Left ventricle myocardium inferior (tissue), 1 donor: ENCODE data around the gene IDH3A. TPM values are rescaled to one million over a fixed set of nuclear protein-coding genes. Genes with fewer than 3 reads are reported as not detected.

Experiments used
- DNase-seq: peaks from one replicate; pipeline ENCODE4 v3.0.0-alpha.2; 2020
- H3K27ac ChIP-seq: fragments of 200-600 bp; replicated peaks from 2 replicates; pipeline ENCODE4 v1.8.0; 2021
- H3K27me3 ChIP-seq: fragments of 200-600 bp; 2 replicates; pipeline ENCODE4 v1.8.0; 2021; ENCODE audit warnings: low read depth
- H3K36me3 ChIP-seq: fragments of 200-600 bp; 2 replicates; pipeline ENCODE4 v1.8.0; 2021
- H3K4me1 ChIP-seq: fragments of 200-600 bp; 2 replicates; pipeline ENCODE4 v1.8.0; 2021
- H3K4me3 ChIP-seq: fragments of 200-600 bp; 2 replicates; pipeline ENCODE4 v1.8.0; 2021; ENCODE audit warnings: mild to moderate bottlenecking, moderate library complexity
- H3K9me3 ChIP-seq: fragments of 200-600 bp; replicated peaks from 2 replicates; pipeline ENCODE4 v1.8.0; 2021
- CTCF ChIP-seq: fragments of 200-600 bp; IDR thresholded peaks from 2 replicates; pipeline ENCODE4 v1.8.0; 2021; ENCODE audit warnings: antibody characterized with exemption, mild to moderate bottlenecking, borderline replicate concordance
- intact Hi-C: fragments of 100-400 bp; cut with micrococcal nuclease; formaldehyde crosslinking; loops from one replicate; pipeline ENCODE4 v1.11.0; 2022
- long read RNA-seq: library from polyadenylated mRNA; unstranded; transcript quantifications from one replicate; pipeline ENCODE4 v2.0.0, GENCODE V29; 2021
- total RNA-seq: library from RNA; stranded (reverse); fragmentation: NEBNext Ultra II Directional; extraction: Animal tissue kit (Norgen Biotek cat#: 25700); gene quantifications from one replicate; pipeline ENCODE4 v1.2.1, GENCODE V29; 2021
- donor health status: DM: no; HTN: yes; CAD: no; lungs with severe emphysema.

IDH3A gene
- total RNA-seq, result 465 TPM
- long read RNA-seq, full-length matches to known transcripts, result 476 of 600 reads
- long read RNA-seq, partial matches to known transcripts, result 37 of 600 reads
- long read RNA-seq, other reads (novel, unspliced or antisense), result 87 of 600 reads

DNA sequence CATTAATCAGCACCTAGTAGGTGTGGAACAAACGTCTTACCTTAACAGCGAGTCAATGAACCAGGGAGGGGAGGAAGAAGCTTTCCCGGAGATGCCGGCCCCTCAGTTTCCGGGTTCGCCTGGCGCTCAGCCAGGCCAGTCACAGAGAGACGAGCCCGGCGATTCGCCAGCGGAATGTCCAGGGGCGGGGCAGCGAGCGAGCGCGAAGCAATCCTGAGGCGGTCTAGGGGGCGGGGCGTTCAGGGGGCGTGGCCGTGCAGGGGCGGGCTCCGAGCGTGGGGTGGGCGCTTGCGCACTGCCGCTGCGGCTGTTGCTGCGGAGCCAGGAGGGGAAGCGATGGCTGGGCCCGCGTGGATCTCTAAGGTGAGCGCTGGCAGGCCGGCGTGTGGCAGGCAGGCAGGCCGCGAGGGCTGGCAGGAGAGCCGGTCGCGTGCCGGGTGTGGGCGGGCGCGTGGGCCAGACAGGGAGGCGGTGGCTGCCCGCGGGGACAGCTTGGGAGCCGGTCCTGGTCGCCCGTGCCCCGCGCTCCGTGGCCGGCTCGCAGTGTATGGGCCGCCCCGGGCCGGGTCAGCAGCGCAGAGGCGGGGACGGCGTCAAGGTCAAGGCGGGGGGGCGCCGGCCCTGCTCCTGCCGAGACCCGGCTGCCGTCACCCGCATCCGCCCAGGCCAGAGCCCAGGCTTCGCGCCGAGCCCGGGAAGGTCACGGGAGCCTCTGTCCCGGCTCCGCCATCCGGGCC is at the start of gene IDH3A:
IDH3A (plus strand) TSS at position 295 of the 737 bp plus-strand sequence; CDS start at position 337, 42 bp downstream.
- intact Hi-C loops, result no loop called here
- peaks cover 11% of the 10 kb centered on the region for H3K36me3 ChIP-seq
- peak; percentile 100 for DNase-seq
- H3K4me1 ChIP-seq, result peaks cover 68% of the 10 kb centered on the region
- TF ChIP-seq CTCF, result no peak
- no peaks in the 10 kb centered on the region for H3K27me3 ChIP-seq
- peak within 1 kb of the TSS; percentile 95 for H3K27ac ChIP-seq
- H3K9me3 ChIP-seq, result no peaks in the 10 kb centered on the region
- H3K4me3 ChIP-seq, result peak within 1 kb of the TSS; percentile 80

DNA sequence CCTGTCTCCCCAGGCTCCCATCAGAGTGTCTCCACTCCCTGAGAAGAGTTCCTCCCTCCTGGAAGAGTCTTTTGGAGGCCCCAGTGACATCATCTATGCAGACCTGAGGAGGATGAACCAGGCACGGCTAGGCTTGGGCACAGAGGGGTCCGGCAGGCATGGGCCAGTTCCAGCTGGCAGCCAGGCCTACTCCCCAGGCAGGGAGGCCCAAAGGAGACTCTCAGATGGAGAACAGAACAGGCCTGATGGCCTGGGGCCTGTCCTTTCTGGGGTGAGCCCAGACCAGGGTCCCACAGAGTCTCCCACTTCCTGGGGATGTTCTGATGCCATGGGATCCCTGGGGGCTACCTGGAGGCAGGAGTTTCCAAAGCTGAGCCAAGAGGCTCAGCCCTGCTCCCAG is 48.3 kb upstream of the IDH3A start:
- no peak overlapping the region for H3K4me3 ChIP-seq
- H3K9me3 ChIP-seq, result no peaks in the 10 kb centered on the region
- no peak for DNase-seq
- no peaks in the 10 kb centered on the region for H3K27me3 ChIP-seq
- no peak overlapping the region for H3K27ac ChIP-seq
- TF ChIP-seq CTCF, result no peak
- no peaks in the 10 kb centered on the region for H3K36me3 ChIP-seq
- H3K4me1 ChIP-seq, result no peaks in the 10 kb centered on the region
- intact Hi-C loops, result loop anchor here (10.0 kb wide), 1 partner anchor 96 kb away; no protein-coding TSS in a partner anchor

GRCh38 chr15:78101423-78102105 is 47.6 kb upstream of the IDH3A start:
- DNase-seq, result no peak
- Histone ChIP-seq H3K4me3 (no peak overlapping the region), H3K36me3 (no peaks in the 10 kb centered on the region), H3K4me1 (no peaks in the 10 kb centered on the region), H3K27ac (no peak overlapping the region), H3K9me3 (no peaks in the 10 kb centered on the region), H3K27me3 (no peaks in the 10 kb centered on the region)
- intact Hi-C loops, result loop anchor here (10.0 kb wide), 1 partner anchor 97 kb away; no protein-coding TSS in a partner anchor
- TF ChIP-seq CTCF, result no peak

- Histone ChIP-seq H3K36me3 (no peaks in the 10 kb centered on the region), H3K27me3 (no peaks in the 10 kb centered on the region), H3K4me3 (no peak overlapping the region), H3K27ac (no peak overlapping the region), H3K9me3 (no peaks in the 10 kb centered on the region), H3K4me1 (no peaks in the 10 kb centered on the region)
- DNase-seq, result no peak
- no peak for TF ChIP-seq CTCF
- intact Hi-C loops, result loop anchor here (10.0 kb wide), 1 partner anchor 97 kb away; no protein-coding TSS in a partner anchor
Observed at GRCh38 chr15:78102211-78102610, 47.0 kb upstream of the IDH3A start.

DNA sequence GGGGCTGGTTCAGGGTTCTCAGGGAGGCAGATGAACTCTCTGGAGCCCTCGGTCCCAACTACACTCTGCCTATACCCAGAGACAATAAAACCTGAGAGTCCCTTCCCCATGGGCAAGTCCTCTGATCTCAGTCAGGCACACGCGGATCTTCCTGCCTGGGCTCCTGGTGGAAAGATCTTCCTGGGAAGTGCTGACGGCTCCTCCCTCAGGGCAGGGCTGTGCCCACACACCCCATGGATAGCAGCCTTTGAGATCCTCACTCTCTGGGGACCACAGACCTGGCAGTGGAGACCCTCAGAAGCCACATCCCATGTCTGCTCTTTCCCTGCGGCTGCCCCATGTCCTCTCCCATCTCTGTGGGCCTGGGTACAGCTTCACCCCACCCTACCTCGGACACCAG is 46.4 kb upstream of the IDH3A start:
- H3K4me3 ChIP-seq, result no peak overlapping the region
- H3K4me1 ChIP-seq, result no peaks in the 10 kb centered on the region
- H3K27ac ChIP-seq, result no peak overlapping the region
- intact Hi-C loops, result loop anchor here (10.0 kb wide), 1 partner anchor 98 kb away; no protein-coding TSS in a partner anchor
- H3K9me3 ChIP-seq, result no peaks in the 10 kb centered on the region
- no peaks in the 10 kb centered on the region for H3K36me3 ChIP-seq
- TF ChIP-seq CTCF, result no peak
- no peak for DNase-seq
- no peaks in the 10 kb centered on the region for H3K27me3 ChIP-seq
